Stimulated activated CD8-positive, alpha-beta memory T cell treated with anti-CD3 and anti-CD28 coated beads, Interleukin-7, amount 100 ng/mL, for 1 hour (primary cell): ENCODE results near the gene ATP2B1.
A peak's percentile ranks its signal among the peaks of the same experiment; 100 is the strongest.
"Not testable (repeated sequence)": the region's sequence is repeated elsewhere in the genome, so short reads cannot be mapped to it uniquely, and the experiment has no call there.

Source experiments
- DNase-seq, 2 donors: peaks; one replicate each; pipeline ENCODE4 v3.0.0-alpha.2; 2020; ENCODE audit warnings: low read depth in 2 of 2

The ATP2B1 gene

DNA sequence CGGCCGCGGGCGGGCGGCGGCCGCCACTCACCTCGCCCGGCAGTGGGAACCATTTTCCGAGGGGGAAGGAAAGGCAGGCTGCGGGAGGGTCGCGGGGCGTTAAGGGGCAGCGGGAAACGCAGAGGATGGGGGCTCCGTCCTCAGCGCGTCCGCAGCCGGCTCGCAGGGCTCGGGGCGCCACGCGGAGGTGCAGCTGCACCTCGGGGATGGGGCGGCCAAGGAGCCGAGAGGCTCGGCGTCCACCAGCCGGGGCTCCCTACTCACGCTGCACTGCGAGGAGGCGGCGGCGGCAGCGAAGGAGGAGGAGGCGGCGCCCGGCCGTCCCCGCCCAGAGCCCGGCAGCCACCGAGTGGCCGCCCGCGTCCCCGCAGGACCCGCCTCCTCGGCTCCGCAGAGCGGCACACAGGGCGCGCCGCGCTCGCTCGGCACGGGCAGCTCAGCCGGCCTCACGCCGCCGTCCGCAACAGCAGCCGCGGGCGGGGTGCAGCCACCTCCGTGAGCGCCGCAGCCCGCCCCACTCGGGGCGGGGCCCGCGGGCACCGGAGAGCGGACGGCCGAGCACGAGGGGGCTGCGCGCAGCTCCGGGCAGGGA, at the start of gene ATP2B1:
TSS of gene ATP2B1 (minus strand) at position 274 of the 592 bp plus-strand sequence. CDS start 52,952 bp downstream, outside the sequence.
- peak; percentile 66 to 68 for DNase-seq

DNA sequence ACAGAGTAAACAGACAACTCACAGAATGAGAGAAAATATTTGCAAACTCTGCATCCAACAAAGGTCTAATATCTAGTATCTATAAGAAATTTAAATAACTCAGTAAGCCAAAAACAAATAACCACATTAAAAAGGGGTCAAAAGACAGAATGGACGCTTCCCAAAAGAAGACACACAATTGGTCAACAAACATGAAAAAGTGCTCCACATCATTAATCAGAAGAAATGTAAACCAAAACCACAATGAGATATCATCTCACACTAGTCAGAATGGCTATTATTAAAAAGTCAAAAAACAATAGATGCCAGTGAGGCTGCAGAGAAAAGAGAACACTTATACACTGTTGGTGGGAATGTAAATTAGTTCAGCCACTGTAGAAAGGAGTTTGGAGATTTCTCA, 49.3 kb upstream of the ATP2B1 start:
- DNase-seq: not testable (repeated sequence)

DNA sequence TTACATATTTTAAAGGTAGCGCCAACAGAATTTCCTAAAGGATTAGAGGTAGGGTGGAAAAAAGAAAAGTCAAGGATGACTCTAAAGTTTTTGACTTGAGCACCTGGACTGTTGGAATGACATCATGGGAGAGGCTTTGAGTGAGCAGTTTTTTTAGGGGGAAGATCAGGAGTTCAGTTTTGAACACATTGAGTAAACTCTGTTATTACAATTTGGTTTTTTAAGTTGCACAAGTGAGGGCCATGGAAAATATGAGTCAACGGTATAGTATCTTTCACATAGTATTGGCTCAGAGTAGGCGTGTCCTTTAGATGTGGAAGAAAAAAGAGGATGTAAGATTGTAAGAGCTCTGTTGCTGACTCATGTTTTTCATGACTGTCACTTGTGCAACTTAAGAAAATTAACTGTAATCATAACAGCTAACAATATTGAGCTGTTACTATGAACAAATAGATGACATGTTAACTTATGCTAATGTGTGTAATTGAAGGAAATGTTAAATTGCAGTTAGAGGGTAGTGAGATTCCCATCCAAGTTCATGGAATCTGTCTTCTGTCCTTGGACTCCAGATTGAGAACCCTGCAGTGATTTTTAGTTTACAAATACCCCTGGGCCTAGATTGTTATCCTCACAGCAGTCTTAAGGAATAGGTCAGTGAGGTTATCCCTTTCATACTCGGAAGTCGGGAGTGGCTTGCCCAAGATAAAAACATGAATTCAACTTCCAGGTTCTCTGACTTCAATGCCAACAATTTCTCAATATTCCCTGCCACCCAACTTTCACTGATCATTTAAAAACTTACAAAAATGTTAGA, 48.2 kb upstream of the ATP2B1 start:
- DNase-seq: no peak

DNA sequence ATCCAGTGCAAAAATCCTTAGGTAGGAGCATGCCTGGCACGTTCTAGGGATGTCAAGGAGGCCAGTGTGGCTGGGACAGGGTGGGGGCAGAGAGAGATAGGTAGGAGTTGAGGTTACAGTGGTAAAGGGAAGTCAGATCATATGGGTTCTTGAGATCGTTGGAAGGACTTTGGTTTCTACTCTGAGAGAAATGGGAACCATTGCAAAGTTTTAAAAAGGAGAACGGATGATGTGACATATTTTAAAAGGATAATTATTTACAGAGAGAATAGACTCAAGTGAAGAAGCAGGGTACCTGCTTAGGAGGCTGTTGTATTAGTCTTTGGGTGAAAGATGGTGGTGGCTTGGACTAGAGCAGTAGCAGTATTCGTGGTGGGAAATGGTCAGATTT, 47.6 kb upstream of the ATP2B1 start:
- no peak for DNase-seq

DNA sequence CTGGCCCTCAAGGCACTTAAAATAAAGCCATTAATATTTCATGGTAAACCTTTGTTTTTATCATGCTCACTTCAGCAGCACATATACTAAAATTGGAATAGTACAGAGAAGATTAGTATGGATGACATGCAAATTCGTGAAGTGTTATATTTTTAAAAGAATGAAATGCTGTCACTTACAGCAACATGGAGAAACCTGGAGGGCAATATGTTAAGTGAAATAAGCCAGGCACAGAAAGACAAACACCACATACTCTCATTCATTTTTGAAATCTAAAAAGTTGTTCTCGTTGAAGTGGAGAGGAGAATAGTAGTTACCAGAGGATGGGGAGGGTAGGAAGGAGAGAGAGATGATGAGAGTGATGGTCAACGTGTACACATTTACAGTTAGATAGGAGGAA, 45.4 kb upstream of the ATP2B1 start:
- DNase-seq: no peak

GRCh38 chr12:89752341-89752740, 43.7 kb upstream of the ATP2B1 start:
- DNase-seq: no peak

- DNase-seq: no peak
Measured at GRCh38 chr12:89750389-89751351, 42.0 kb upstream of the ATP2B1 start.

- DNase-seq: no peak
Measured at GRCh38 chr12:89748791-89749190, 40.2 kb upstream of the ATP2B1 start.

DNA sequence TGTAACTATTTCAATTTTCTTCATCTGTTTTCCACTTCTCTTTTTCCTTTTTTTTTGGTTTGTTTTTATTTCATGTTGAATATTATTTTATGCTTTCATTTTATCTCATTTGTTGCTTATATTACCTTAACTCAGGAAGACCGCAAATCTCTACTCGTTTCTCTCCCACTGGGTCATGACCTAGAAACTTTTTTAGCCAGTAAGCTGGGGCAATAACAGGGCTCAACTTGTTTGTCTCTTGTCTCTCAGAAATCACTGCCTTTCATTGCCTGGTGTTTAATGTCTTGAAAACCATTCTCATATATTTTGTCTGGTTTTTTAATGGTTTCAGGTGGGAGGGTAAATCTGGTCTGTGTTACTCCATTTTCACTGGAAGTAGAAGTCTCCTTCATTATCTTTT, 36.6 kb upstream of the ATP2B1 start:
- no peak for DNase-seq

GRCh38 chr12:89742337-89743022, 33.8 kb upstream of the ATP2B1 start:
- DNase-seq: no peak

GRCh38 chr12:89740943-89741342, 32.3 kb upstream of the ATP2B1 start:
- DNase-seq: no peak

- DNase-seq: no peak
Measured at GRCh38 chr12:89736995-89737394, 28.4 kb upstream of the ATP2B1 start.

DNA sequence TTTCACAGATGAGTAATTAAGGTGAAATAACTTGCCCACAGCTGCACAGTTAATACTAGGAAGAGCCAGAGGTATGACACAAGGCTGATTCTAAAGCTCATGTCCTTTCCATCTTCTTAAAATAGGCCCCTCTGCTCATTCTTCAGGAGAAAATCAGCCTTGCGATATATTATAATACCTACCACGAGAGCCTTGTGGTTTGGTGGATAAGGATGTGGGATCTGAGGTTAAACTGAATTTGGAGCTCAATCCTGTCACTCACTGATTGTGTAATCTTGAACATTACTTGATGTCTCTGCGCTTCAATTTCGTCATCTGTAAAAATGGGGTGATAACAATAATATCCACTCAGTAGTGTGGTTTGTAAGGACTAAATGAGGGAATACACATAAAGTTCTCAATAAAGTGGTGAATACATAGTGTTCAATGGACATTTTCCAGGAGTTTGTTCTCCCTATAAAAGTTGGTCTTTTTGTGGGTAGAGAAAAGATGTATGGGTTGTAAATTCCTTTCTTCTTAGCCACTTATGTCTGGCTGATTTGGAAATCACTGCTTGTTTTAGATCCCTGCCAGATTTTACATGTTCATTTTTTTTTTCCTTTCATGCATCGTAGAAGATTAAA, 25.1 kb upstream of the ATP2B1 start:
- no peak for DNase-seq

DNA sequence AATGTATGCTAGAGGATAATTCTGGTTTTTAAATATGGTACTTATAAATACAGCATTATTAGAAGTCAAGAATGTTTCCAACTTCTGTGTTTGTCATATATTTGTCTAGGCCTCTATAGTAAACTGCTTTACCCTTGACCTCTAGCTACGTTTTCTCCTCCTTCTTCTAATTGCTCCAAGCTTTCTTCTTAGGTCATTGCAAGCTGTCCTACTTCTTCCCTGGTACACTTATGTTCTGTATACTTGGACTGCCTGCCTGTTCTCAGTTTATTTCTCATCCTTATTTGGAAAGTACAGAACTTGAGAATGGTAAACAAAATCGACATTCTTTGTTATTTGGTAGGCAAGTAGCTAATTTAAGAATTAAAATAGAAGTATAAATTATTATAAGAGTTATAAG, 23.9 kb upstream of the ATP2B1 start:
- DNase-seq: no peak

DNA sequence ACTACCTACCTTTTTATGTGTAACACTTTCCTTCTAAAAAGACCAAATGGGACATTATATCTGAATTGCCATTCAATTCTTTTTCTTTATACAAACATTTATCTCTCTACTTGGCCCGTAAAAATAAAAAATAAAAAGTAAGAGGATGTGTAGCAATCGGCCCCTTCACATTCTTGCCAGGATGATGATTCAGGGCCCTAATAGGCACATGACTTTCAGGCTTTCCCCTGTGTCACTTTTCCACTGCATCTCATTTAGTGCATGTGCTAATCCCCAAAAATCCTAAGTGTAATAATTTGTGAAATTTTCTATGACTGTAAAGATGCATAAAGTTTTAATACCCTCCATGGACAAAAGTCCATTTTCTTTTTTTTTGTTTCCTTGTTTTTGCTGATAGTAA, 23.0 kb upstream of the ATP2B1 start:
- DNase-seq: no peak

- no peak for DNase-seq
Measured at GRCh38 chr12:89731089-89731488, 22.5 kb upstream of the ATP2B1 start.

GRCh38 chr12:89729946-89730459, 21.4 kb upstream of the ATP2B1 start:
- DNase-seq: no peak

DNA sequence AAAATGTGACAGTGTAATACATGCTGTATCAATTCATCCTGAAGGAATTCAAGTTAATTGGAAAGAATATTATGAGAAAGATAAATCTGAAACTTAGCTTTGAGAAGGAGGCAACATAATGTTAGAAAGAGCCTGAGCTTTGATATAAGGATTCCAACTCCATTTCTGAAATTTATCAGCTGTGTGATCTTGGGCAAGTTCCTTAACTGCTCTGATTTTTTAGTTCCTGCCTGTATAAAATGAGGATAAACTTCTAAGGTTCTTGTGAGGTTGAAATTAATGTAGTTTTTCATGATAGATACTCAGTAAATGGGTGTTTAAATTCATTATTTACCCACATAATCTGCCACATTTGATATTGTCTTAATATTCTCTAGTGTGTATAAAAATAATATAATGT, 14.6 kb upstream of the ATP2B1 start:
- DNase-seq: no peak

- DNase-seq: no peak
Measured at GRCh38 chr12:89721291-89721987, 12.8 kb upstream of the ATP2B1 start.

DNA sequence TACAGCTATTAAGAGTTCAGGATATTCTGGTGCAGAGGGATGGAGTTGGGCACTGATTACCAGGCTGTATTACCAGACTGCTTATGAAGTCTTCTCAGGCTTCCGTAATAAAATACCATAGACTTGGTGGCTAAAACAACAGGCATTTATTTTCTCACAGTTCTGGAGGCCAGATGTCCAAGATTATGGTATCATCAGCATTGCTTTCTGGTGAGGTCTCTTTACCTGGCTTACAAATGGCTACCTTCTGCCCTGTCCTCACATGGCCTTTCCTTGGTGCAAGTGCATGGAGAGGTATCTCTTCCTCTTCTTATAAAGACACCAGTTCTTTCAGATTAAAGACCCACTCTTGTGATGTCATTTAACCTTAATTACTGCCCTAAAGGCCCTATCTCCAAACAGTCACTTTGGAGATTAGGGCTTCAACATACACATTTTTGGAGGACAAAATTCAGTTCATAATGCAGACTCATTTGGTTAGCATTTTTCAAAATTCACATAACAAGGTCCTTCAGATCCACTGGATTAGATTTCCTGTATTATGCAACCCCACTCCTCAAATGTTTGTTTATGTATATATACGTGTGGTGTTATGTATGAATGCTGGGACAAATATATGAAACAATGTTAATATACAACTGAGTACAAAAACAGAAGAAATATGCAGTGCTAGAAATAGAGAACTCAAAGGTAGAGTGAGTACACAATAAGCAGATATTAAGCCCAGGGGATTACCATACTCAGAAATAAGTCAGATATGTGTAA, 9.3 kb upstream of the ATP2B1 start:
- no peak for DNase-seq
